ENCODE results near the gene RWDD3. TPM values are rescaled to one million over a fixed set of nuclear protein-coding genes. Genes with fewer than 3 reads are reported as not detected.
A peak's percentile ranks its signal among the peaks of the same experiment; 100 is the strongest.

Gene RWDD3, protein sequence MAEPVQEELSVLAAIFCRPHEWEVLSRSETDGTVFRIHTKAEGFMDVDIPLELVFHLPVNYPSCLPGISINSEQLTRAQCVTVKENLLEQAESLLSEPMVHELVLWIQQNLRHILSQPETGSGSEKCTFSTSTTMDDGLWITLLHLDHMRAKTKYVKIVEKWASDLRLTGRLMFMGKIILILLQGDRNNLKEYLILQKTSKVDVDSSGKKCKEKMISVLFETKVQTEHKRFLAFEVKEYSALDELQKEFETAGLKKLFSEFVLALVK
- 12.5 and 20.6 TPM in 2 replicates for total RNA-seq (ENCODE audit: low replicate concordance)

DNA sequence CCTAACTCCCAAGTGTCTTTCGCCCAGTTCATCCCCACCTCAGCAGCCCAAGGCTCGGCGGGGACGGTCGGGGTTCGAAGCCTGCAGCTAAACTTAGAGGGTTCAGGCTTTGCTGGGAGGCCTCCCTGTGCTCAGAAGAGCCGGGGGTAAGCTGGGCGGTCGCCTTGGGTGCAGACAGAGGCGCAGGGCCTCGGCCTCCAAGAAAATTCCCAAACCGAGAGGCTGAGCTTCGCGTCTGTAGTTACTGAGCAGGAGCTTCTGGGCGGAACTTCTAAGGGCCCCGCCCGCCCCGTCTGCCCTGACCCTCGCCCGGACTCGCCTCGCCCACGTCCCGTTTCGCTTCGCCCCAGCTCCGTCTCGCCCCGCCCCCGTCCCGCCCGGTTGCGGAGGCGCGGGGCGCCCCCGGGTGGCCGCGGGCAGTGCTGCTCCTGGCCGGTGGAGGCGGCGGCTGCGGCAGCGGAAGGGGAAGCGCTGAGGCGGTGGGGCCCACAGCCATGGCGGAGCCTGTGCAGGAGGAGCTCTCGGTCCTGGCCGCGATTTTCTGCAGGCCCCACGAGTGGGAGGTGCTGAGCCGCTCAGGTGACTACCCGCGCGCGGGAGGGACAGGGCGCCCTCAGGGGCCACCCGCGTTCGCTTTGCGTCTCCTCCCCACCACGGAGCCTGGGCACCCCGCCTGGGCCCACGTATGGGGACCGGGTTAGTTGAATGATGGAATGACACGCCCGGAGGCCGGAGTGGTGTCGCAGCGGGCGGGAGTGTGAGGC is at the start of gene RWDD3:
TSS of gene RWDD3 (plus strand) at position 474 of the 764 bp plus-strand sequence. CDS start at position 495, 21 bp downstream.
- TF ChIP-seq, protein P1, sequence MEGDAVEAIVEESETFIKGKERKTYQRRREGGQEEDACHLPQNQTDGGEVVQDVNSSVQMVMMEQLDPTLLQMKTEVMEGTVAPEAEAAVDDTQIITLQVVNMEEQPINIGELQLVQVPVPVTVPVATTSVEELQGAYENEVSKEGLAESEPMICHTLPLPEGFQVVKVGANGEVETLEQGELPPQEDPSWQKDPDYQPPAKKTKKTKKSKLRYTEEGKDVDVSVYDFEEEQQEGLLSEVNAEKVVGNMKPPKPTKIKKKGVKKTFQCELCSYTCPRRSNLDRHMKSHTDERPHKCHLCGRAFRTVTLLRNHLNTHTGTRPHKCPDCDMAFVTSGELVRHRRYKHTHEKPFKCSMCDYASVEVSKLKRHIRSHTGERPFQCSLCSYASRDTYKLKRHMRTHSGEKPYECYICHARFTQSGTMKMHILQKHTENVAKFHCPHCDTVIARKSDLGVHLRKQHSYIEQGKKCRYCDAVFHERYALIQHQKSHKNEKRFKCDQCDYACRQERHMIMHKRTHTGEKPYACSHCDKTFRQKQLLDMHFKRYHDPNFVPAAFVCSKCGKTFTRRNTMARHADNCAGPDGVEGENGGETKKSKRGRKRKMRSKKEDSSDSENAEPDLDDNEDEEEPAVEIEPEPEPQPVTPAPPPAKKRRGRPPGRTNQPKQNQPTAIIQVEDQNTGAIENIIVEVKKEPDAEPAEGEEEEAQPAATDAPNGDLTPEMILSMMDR (IDR thresholded peaks at IDR 0.05; ENCODE audit: insufficient read depth, low read length) = peak; percentile 56
- peak; percentile 85 for DNase-seq (ENCODE audit: low read depth)
- peak within 1 kb of the TSS; percentile 85 for H3K4me3 ChIP-seq (ENCODE audit: low read depth, low read length)

DNA sequence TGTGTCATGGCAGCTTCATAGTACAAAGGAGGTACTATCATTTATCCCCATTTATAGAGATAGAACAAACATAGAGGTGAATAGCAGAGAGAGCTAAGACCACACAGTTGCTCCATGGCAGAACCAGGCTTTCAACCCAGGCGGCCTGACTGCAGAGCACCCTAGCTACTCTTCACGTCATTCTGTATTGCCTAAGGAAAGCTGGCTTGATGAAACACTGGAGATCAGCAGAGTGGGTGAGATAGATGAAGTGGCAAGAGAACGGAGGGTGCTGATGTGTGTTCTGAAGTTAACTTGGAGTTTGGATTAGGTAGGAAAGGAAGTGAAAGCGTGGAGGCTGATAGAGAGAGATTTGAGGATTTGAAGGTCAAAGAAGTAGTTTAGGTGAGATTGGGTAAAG is 47.9 kb upstream of the RWDD3 start:
- DNase-seq (ENCODE audit: low read depth) = no peak
- H3K4me3 ChIP-seq (ENCODE audit: low read depth, low read length) = no peak overlapping the region
- TF ChIP-seq, protein P1 (IDR thresholded peaks at IDR 0.05; ENCODE audit: insufficient read depth, low read length) = no peak

DNA sequence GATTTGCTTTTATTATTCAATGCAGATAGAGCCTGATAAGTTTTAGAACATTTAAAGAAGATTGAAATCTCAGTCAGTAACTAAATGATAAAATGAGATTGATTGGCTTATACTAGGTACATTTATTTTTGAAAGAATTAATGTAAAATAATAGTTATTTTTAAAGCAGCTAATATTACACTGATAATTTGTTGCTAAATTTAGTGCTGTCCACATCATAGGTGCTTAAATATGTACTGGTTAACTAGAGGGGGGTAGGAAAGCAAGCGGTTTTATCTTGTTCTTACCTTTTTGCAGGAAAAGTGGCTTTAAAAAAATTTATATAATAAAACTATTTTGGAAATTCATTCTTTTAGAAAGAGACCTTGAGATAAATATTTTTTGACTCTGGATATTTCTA is 40.4 kb upstream of the RWDD3 start:
- no peak for DNase-seq (ENCODE audit: low read depth)

DNA sequence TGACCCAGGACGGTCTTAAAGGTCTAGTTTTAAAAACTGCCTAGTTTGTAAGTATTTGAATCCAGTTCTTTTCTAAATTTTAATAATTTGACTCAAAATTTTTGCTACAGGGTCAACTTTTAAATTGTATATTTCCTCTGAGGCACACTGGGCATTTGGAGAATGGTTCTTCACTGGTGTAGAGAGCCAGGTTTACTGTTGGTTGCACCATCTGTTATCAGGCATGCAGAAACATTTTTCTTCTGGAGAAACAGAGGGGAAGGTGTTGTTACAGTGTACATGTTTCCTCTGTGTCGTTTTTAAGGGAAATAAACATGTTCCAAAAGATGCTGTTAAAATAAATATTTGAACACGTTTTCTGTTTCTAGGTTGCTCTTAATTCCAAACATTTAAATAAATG is 39.0 kb upstream of the RWDD3 start:
- DNase-seq (ENCODE audit: low read depth) = no peak
- no peak overlapping the region for H3K4me3 ChIP-seq (ENCODE audit: low read depth, low read length)
- TF ChIP-seq, protein P1 (IDR thresholded peaks at IDR 0.05; ENCODE audit: insufficient read depth, low read length) = no peak

More for the DNA sequence above, 40.4 kb upstream of the RWDD3 start:
- TF ChIP-seq, protein P1 (IDR thresholded peaks at IDR 0.05; ENCODE audit: insufficient read depth, low read length) = no peak
- no peak overlapping the region for H3K4me3 ChIP-seq (ENCODE audit: low read depth, low read length)

DNA sequence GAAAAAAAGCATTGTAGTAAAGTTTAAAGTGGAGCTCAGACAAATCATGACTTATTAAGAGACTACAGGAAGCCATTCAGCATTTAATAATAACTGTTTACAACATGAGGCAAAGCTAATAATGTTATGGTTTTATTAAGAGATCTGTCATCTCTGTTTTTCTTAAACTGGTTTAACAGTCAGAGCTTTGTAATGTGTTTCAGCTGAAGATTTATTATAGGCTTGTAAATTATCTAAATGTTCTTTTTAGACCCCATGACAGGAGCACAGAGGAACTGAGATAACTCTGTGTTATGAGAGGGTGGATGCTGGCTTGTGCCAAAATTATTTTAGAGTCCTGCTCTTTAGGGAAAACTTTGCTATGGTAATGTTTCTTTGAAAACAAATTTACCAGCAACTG is 38.0 kb upstream of the RWDD3 start:
- H3K4me3 ChIP-seq (ENCODE audit: low read depth, low read length) = no peak overlapping the region
- DNase-seq (ENCODE audit: low read depth) = no peak
- TF ChIP-seq, protein P1 (IDR thresholded peaks at IDR 0.05; ENCODE audit: insufficient read depth, low read length) = no peak

DNA sequence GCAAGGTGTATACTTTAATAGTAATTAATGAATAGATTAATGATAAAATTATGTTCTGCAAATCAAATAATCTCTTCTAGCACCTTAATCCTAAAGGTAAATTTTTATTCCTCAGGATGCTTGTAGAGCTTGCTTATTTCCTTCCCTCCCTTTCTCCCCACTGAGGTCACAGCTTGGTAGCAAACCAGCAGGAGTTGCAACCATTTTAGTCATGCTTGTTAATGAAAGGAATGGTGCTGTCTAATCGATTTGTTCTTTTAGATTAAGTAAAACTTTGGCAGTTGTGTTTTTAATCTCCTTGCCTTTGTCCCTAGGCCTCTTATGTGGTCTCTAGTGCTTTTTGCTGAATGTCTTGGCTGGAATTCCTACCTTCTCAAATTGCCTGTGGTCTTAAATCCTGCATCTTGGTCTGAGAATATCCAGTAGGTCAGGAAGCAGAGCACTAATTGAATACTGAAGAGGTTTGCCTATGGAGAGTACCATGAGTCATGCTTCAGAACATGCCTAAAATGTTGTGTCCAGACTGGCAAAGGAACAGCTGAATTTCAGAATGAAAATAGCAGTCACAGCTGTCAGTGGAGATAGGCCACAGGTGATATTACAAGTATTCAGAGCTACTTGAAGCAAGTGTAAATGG is 36.3 kb upstream of the RWDD3 start:
- H3K4me3 ChIP-seq (ENCODE audit: low read depth, low read length) = no peak overlapping the region

More for the DNA sequence above, 36.3 kb upstream of the RWDD3 start:
- TF ChIP-seq, protein P1 (IDR thresholded peaks at IDR 0.05; ENCODE audit: insufficient read depth, low read length) = no peak
- peak; percentile 7 for DNase-seq (ENCODE audit: low read depth)

All from fibroblast of the aortic adventitia (primary cell).